Calu3 (cell line): Measurements from ENCODE around the gene NHLRC2. TPM values are rescaled to one million over a fixed set of nuclear protein-coding genes. Genes with fewer than 3 reads are reported as not detected.

ENCODE experiments used
- BruUV-seq: library from RNA; stranded (reverse); fragments of 400-500 nt; replicated peaks from 2 replicates; lab custom pipeline; 2021; lab: Mats Ljungman, UMichigan
- CTCF ChIA-PET: fragments of 300-600 bp; sonication (Branson Sonifier 250); formaldehyde crosslinking; loops from one replicate; lab custom pipeline; 2022; ENCODE audit warnings: antibody characterized with exemption; lab: Charles Lee
- DNase-seq: peaks from one replicate; pipeline ENCODE4 v3.0.0; 2022
- H3K27ac Mint-ChIP-seq: one replicate; pipeline ENCODE4 v1.8.0; 2022; ENCODE audit warnings: mixed read lengths; ENCODE audit not compliant: unreplicated experiment
- H3K27me3 Mint-ChIP-seq: one replicate; pipeline ENCODE4 v1.8.0; 2022; ENCODE audit warnings: mixed read lengths; ENCODE audit not compliant: unreplicated experiment
- H3K36me3 Mint-ChIP-seq: one replicate; pipeline ENCODE4 v1.8.0; 2022; ENCODE audit warnings: mild to moderate bottlenecking, moderate library complexity, mixed read lengths; ENCODE audit not compliant: insufficient read depth, unreplicated experiment
- H3K4me1 Mint-ChIP-seq: one replicate; pipeline ENCODE4 v1.8.0; 2022; ENCODE audit warnings: mild to moderate bottlenecking, low read depth, mixed read lengths; ENCODE audit not compliant: unreplicated experiment
- H3K4me3 Mint-ChIP-seq: one replicate; pipeline ENCODE4 v1.8.0; 2022; ENCODE audit warnings: mild to moderate bottlenecking, low read depth, moderate library complexity, mixed read lengths; ENCODE audit not compliant: unreplicated experiment
- H3K9me3 Mint-ChIP-seq: one replicate; pipeline ENCODE4 v1.8.0; 2022; ENCODE audit warnings: low read depth, mixed read lengths; ENCODE audit not compliant: unreplicated experiment
- intact Hi-C: fragments of 100-400 bp; cut with micrococcal nuclease; formaldehyde crosslinking; loops from one replicate; pipeline ENCODE4 v1.10.0; 2022; ENCODE audit not compliant: unreplicated experiment
- total RNA-seq: library from RNA; stranded (reverse); gene quantifications from 2 replicates; pipeline ENCODE4 v1.2.3, GENCODE V29; 2022
- TF ChIP-seq, protein P1 (sequence below): fragments of 200-600 bp; IDR thresholded peaks from one replicate; pipeline ENCODE4 v1.8.0; 2022; ENCODE audit warnings: antibody characterized with exemption; ENCODE audit not compliant: unreplicated experiment

Gene NHLRC2
- total RNA-seq, 1 experiment from 2014 or later, result 18.7 TPM

DNA sequence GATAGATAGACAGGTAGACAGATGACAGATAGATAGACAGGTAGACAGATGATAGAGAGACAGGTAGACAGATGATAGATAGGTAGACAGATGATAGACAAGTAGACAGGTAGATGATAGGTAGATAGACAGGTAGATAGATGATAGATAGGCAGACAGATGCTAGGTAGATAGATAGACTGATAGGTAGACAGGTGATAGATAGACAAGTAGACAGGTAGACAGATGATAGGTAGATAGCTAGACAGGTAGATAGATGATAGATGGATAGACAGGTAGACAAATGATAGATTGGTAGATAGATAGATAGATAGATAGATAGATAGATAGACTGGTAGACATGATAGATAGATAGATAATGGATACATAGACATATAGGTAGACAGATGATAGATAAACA lies 95.8 kb downstream of the NHLRC2 start:
- TF ChIP-seq, protein P1, sequence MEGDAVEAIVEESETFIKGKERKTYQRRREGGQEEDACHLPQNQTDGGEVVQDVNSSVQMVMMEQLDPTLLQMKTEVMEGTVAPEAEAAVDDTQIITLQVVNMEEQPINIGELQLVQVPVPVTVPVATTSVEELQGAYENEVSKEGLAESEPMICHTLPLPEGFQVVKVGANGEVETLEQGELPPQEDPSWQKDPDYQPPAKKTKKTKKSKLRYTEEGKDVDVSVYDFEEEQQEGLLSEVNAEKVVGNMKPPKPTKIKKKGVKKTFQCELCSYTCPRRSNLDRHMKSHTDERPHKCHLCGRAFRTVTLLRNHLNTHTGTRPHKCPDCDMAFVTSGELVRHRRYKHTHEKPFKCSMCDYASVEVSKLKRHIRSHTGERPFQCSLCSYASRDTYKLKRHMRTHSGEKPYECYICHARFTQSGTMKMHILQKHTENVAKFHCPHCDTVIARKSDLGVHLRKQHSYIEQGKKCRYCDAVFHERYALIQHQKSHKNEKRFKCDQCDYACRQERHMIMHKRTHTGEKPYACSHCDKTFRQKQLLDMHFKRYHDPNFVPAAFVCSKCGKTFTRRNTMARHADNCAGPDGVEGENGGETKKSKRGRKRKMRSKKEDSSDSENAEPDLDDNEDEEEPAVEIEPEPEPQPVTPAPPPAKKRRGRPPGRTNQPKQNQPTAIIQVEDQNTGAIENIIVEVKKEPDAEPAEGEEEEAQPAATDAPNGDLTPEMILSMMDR, result no peak
- no peaks in the 10 kb centered on the region for H3K27me3 Mint-ChIP-seq
- peaks cover 20% of the 10 kb centered on the region for H3K4me1 Mint-ChIP-seq
- BruUV-seq, result no TSS peak
- no peak overlapping the region for H3K27ac Mint-ChIP-seq
- DNase-seq, result no peak
- intact Hi-C loops, result loop anchor here (10.0 kb wide), 1 partner anchor 135 kb away; no protein-coding TSS in a partner anchor
- no peaks in the 10 kb centered on the region for H3K36me3 Mint-ChIP-seq
- CTCF ChIA-PET, result interaction anchor here (0.6 kb wide), 1 partner anchor 582 kb away, joined by 4 read pairs; no protein-coding TSS in a partner anchor
- no peaks in the 10 kb centered on the region for H3K9me3 Mint-ChIP-seq
- H3K4me3 Mint-ChIP-seq, result no peak overlapping the region

DNA sequence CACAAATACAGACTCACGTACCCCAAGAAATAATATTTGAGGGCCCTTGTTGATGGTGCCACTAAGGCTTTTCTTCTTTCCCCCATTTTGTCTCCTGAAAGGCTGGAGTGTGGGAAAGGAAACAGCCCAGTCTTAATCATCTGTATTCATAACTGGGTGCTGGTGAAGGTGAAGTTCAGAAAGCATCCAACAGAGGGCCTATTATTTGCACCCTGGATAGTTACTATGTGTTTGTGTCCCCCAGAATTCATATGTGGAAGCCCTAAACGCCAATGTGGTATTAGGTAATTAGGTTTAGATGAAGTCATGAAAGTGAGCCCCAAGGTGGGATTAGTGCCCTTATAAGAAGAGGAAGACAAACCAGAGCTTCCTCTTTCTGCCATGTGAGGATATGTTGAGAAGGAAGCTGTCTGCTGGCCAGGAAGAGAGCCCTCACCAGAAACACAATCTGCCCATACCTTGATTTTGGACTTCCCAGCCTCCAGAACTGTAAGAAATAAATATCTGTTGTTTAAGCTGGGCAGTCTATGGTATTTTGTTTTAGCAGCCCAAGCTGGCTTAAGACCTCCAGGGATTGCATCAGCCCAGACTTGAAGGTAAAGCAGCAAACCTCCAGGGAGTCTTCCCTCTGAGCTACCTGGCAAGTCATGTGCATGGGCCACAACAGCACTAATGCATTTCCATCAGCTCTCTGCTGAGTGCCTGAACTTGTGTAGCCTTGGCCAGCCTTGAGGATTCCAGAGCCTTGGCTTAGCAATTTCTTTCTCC lies 99.2 kb downstream of the NHLRC2 start:
- H3K4me3 Mint-ChIP-seq, result no peak overlapping the region
- H3K36me3 Mint-ChIP-seq, result peaks cover 4% of the 10 kb centered on the region
- intact Hi-C loops, result loop anchor here (10.0 kb wide), 1 partner anchor 131 kb away; no protein-coding TSS in a partner anchor
- CTCF ChIA-PET, result interaction anchor here (0.6 kb wide), 1 partner anchor 275 kb away, joined by 3 read pairs; no protein-coding TSS in a partner anchor
- H3K27ac Mint-ChIP-seq, result no peak overlapping the region
- TF ChIP-seq, protein P1, result no peak
- no TSS peak for BruUV-seq
- DNase-seq, result no peak
- H3K4me1 Mint-ChIP-seq, result peaks cover 26% of the 10 kb centered on the region
- no peaks in the 10 kb centered on the region for H3K9me3 Mint-ChIP-seq
- no peaks in the 10 kb centered on the region for H3K27me3 Mint-ChIP-seq

GRCh38 chr10:113954409-113954808 lies 99.9 kb downstream of the NHLRC2 start:
- CTCF ChIA-PET, result no interaction called here
- TF ChIP-seq, protein P1, result no peak
- H3K9me3 Mint-ChIP-seq, result no peaks in the 10 kb centered on the region
- H3K36me3 Mint-ChIP-seq, result peaks cover 9% of the 10 kb centered on the region
- intact Hi-C loops, result loop anchor here (10.0 kb wide), 1 partner anchor 130 kb away; no protein-coding TSS in a partner anchor
- DNase-seq, result no peak
- peaks cover 32% of the 10 kb centered on the region for H3K4me1 Mint-ChIP-seq
- no TSS peak for BruUV-seq
- no peak overlapping the region for H3K4me3 Mint-ChIP-seq
- H3K27me3 Mint-ChIP-seq, result no peaks in the 10 kb centered on the region
- H3K27ac Mint-ChIP-seq, result no peak overlapping the region

DNA sequence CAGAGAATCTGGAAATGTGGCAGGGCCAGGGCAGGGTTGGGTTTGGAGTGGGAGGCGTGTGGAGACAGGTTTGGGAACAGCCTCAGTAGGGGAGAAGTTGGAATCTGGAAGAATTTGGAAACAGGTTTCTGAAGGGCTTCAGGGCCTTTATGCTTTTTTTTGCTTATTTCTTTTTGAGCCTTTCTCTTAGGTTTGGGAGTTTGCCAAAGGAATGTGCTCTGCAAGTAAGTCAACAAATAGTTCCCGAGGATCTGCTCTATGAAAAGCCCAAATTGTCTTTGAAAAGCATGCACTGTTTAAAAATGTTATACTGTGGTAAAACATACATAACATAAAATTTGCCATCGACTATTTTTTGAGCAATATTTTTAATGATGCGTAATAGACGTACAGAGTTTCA lies 102.6 kb downstream of the NHLRC2 start:
- no peaks in the 10 kb centered on the region for H3K9me3 Mint-ChIP-seq
- TF ChIP-seq, protein P1, result no peak
- H3K4me1 Mint-ChIP-seq, result peaks cover 48% of the 10 kb centered on the region
- peak overlapping the region; percentile 19 for H3K27ac Mint-ChIP-seq
- DNase-seq, result no peak
- intact Hi-C loops, result loop anchor here (10.0 kb wide), 1 partner anchor 128 kb away; no protein-coding TSS in a partner anchor
- H3K36me3 Mint-ChIP-seq, result peaks cover 19% of the 10 kb centered on the region
- H3K27me3 Mint-ChIP-seq, result no peaks in the 10 kb centered on the region
- BruUV-seq, result no TSS peak
- CTCF ChIA-PET, result no interaction called here
- H3K4me3 Mint-ChIP-seq, result no peak overlapping the region
